ENCODE results near the gene TMEM174.
"Not testable (repeated sequence)": the region's sequence is repeated elsewhere in the genome, so short reads cannot be mapped to it uniquely, and the experiment has no call there.

Gene TMEM174

GRCh38 chr5:73193592-73193991, 20.6 kb downstream of the TMEM174 start:
- DNase-seq (ENCODE audit: low spot score): no peak

- no peak for DNase-seq (ENCODE audit: low spot score)
Measured at GRCh38 chr5:73196201-73196600, 23.2 kb downstream of the TMEM174 start.

DNA sequence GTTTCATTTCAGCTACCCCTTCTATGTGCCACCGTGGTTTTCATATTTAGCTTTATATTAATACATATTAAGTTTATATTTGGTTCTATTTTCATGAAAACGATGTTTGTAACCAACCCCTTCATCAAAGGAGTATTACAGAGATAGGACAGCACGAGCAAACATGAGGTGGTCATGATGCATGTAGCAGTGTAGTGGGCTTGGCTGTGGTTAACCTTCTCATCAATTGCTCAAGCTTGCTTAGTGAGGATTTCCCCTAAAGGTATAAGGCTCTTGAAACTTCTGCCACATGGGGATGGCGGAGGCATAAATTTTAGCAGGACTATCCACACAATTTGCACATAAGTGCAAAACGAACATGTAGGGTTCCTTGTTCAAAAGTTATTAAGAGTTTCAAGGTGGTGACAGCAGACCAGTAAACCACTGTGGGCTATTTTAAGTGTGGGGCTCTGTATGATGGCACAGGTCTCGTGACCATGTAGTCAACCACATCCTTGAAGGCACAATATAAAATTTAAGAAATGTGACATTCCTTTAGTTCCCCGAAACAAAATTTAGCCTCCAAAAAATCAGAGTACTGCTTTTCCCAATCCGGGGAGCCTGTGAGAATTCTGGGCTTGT, 24.8 kb downstream of the TMEM174 start:
- DNase-seq (ENCODE audit: low spot score): no peak

- no peak for DNase-seq (ENCODE audit: low spot score)
Measured at GRCh38 chr5:73198833-73199592, 26.0 kb downstream of the TMEM174 start.

DNA sequence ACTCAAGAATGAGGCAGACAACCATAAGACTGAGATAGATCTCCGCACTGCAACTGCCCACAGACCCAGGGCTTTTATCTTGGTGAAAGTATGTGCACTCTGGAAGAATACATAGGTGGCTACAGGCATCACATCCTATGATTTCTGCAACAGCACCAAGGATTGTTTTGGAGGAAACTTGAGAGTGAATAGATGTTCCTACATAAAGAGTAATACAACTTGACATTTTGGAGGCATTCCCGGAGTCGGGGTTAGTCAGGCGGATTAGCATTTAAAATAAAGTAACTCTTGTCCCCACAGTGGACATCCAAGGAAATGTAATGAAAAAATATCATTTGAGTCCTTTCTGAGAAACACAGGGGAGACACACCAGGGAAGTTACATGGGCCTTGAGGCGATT, 26.7 kb downstream of the TMEM174 start:
- DNase-seq (ENCODE audit: low spot score): no peak

DNA sequence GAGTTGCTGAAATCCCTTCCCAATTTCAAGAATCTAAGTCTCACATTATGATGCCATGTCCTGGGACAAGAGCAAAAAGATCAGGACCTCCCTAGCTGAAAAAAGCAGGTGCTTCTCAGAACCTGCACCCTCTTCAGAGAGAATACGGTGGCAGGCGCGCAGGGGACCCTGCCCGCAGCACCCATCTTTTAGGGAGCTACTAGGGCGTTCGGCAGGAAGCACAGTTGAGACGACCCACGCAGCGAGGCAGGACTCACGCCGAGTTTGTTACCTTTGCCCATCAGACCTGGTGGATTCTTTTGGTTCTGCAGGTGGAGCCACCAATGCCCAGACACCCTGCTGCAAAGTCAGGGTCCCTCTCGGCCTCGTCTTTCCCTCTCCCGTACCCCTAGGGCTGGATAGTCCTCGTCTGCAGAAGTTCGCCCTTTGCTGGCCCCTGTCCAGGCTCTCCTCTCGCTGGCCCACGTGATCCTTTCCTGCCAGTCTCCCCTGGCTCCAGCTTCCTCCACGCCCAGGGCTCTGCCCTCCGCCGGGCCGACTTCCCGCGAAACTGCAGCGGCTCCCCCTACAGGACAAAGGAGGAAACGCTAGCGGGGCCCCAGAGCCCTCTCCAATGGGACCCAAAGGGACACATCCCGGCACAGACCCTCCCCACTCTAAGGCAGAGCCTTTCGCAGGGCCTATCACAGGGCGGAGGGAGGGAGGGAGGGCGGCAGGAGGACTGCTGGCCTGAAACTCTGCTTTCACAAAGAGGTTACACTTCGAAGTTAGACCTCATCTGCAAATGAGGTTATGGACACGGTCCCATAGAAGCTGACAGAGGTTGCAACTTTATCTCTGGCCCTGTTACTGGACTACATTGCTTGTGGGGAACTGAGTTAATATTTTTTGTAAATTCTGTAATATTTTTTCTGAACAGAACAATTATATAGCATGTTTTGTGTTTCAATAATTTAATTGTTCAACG, 28.8 kb downstream of the TMEM174 start:
- DNase-seq (ENCODE audit: low spot score): peak; percentile 41

- DNase-seq (ENCODE audit: low spot score): no peak
Measured at GRCh38 chr5:73204332-73204731, 31.3 kb downstream of the TMEM174 start.

- no peak for DNase-seq (ENCODE audit: low spot score)
Measured at GRCh38 chr5:73204733-73205132, 31.7 kb downstream of the TMEM174 start.

DNA sequence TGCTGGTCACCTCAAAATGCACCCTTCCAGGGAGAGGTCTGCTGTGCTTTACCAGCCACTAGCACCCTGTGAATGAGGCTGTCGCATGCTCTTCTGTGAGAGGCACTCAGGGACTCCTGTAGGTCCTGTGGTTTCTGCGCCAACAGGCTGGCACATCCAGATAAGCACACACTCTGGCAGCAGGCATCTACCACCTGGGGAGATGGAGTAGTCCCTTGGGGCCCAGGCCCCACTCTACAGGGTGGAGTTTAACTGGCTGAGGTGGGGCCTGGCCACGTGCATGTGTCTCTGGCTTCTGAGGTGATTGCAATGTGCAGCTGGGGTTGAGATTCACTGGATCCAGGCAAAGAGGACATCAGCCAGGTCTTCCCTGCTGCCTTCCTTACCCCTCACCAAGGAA, 32.3 kb downstream of the TMEM174 start:
- DNase-seq (ENCODE audit: low spot score): no peak

- DNase-seq (ENCODE audit: low spot score): not testable (repeated sequence)
Measured at GRCh38 chr5:73207239-73207638, 34.2 kb downstream of the TMEM174 start.

DNA sequence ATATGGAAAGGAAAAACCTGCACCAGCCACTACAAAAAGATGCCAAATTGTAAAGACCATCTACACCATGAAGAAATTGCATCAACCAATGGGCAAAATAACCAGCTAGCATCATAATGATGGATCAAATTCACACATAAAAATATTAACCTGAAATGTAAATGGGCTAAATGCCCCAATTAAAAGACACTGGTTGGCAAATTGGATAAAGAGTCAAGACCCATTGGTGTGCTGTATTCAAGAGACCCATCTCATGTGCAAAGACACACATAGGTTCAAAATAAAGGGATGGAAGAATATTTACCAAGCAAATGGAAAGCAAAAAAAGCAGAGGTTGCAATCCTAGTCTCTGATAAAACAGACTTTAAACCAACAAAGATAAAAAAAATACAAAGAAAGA, 36.1 kb downstream of the TMEM174 start:
- not testable (repeated sequence) for DNase-seq (ENCODE audit: low spot score)

- DNase-seq (ENCODE audit: low spot score): not testable (repeated sequence)
Measured at GRCh38 chr5:73212693-73213092, 39.7 kb downstream of the TMEM174 start.

- peak; percentile 41 for DNase-seq (ENCODE audit: low spot score)
Measured at GRCh38 chr5:73213566-73213998, 40.6 kb downstream of the TMEM174 start.

DNA sequence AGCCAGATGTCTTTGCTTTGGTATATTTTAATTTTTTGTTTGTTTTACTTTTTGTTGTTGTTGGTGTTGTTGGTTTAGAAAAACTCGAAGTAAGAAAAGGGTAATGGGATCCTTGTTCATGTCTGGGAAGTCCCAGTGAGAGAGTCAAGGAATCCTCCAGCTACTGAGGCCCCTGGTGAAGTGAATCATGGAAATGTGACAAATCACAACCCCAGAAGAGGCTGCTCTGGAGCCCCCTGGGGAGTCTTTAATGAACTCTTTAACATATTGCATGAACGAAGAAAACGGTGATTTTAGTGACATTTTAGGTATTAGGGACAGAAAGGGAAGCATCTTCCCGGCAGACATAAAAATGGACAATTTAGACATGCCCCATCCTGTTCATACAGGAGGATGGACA, 41.3 kb downstream of the TMEM174 start:
- no peak for DNase-seq (ENCODE audit: low spot score)

- DNase-seq (ENCODE audit: low spot score): no peak
Measured at GRCh38 chr5:73214996-73215395, 42.0 kb downstream of the TMEM174 start.

DNA sequence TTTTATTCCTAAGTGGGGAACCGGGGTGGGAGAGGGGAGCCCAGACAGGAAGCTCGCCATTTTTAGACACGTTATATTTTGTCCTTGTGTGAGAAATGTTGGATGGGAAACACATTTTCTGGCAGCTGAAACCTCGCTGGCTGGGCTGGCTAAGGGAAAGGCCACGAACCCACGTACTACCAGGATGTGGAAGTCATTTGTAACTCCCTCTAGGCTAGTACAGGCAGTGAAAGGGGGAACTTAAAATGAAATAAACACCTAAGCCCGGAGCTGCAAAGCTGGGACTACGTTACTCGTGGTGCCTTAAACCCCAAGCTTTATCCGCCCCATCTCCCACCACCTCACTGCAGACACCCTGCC, 42.5 kb downstream of the TMEM174 start:
- DNase-seq (ENCODE audit: low spot score): no peak

DNA sequence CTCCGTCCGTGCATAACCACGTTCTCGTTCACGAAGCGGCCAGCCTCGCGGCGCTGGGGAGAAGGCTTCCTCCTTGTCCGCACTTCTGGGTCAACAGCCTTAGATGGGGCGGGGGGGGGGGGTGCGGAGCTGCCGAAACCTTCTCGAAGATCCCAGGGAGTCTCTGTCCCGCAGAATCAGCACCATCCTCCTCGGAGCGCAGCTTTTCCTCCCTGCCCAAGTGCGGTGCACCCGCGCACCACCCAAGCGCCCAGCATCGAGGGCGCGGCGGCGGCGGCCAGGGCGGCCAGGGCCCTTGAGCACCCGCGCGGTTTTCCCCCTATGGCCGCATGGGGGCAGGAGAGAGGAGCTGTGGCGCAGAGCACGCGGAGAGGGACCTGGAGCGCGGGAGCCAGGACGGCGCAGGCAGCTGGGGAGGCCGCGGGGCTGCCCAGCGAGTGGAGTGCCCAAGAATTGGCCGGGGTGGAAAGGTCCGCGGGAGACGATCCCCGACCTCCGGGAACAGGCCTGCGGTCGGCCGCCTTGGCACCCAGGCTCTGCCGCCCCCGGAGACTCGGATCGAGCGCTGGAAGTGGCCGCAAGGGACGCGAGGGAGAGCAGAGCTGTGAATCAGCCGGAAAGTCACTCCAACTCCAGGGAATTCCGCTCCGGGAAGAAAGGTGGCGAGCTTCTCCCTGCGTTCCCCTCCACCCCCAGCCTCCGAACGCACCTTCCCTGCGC, 43.1 kb downstream of the TMEM174 start:
- DNase-seq (ENCODE audit: low spot score): peak; percentile 81

DNA sequence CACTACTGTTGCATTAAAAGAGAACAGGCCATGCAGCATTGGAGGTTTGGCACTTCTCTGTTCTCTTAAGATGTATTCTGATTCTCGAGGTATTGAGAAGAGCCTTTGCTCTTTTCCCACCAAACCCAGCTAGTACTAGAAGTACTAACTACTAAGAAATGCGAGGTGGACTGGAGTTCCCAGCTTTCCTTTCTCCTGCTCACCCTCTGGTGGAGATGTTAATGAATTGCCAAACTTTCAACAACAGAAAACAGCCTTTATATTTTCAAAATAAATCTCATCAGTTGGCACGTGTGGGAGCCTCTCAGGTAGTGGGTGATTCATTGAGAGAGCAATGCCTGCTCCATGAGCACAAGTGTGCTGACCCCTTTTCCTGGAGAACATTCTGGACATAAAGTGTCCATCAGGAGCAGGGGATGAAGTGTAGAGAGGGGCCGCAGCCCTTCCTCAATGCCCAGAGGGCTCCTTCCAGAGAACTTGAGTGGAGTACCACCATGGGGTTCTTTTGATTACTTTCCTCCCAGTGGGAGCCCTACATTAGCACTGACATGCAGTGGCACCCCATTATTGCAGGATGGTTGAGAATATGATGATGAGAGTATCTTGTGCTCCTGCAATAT, 45.7 kb downstream of the TMEM174 start:
- DNase-seq (ENCODE audit: low spot score): no peak

DNA sequence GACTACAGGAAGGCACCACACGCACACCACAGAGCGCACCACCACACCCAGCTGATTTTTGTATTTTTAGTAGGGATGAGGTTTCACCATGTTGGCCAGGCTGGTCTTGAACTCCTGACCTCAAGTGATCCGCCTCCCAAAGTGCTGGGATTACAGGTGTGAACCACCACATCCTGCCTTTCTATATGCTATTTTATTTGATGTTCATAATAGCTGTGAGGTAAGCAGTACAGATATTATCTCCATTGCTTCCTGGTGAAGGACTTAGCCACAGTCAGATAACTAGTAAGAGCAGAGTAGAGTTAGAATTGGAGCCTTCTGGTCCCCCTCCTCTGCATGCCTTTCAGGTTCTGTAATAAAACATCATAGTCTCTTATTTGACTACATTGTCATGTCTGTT, 46.3 kb downstream of the TMEM174 start:
- not testable (repeated sequence) for DNase-seq (ENCODE audit: low spot score)

DNA sequence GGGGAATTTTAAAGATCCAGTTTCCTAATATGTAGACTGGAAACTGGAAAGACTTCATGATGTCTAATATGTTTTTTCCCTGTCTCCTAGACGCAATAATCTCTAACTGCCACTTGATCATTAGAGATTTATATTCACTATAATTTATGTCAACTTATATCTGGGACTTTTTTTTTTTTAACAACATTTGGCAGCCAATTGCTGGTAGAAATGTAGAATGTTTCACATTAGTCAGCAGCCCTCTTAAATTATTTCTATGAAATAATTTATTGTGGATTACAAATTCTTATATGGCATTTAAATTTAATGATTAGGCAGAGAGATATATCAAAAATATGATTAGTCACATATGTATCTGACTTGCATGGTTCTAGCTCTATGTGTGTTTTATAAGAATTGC, 48.2 kb downstream of the TMEM174 start:
- no peak for DNase-seq (ENCODE audit: low spot score)

GRCh38 chr5:73221726-73222125, 48.7 kb downstream of the TMEM174 start:
- no peak for DNase-seq (ENCODE audit: low spot score)

DNA sequence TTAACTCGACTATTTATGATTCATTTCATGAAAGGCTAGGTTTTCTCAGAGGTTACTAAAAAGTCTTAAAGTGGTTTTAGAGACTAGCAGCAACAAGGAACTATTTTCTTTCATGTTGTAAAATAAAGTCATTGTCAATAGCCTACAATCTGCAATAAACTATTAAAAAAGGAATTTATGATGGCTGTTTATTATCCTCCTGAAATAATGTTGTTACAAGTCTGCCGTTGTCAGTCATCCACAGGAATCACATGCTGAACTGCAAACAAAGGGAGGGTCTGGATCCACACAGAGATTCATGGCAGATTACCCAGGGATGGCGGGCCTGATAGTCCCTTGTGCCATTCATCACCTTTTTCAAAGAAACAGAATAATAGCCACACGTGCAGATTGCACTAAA, 49.2 kb downstream of the TMEM174 start:
- no peak for DNase-seq (ENCODE audit: low spot score)

Measured in Ammon's horn (tissue), 1 donor.